ENCODE measurements around the gene TCP11L2. TPM values are rescaled to one million over a fixed set of nuclear protein-coding genes. Genes with fewer than 3 reads are reported as not detected.

Gene TCP11L2
- total RNA-seq, 1 experiment from 2014 or later, result 7.7 TPM

- Histone ChIP-seq H3K4me1 (peaks cover 34% of the 10 kb centered on the region), H3K9me3 (no peaks in the 10 kb centered on the region), H3K36me3 (ENCODE audit: control insufficient read depth, insufficient read depth, low read length) (no peaks in the 10 kb centered on the region), H3K4me3 (ENCODE audit: low read depth, low read length) (no peak overlapping the region), H3K27me3 (replicated peaks; ENCODE audit: control insufficient read depth, insufficient read depth, low read length) (no peaks in the 10 kb centered on the region)
- H3K27ac Mint-ChIP-seq (ENCODE audit: unreplicated experiment), result peak overlapping the region; percentile 80
- no peaks in the 10 kb centered on the region for H3K36me3 Mint-ChIP-seq (ENCODE audit: insufficient read depth, unreplicated experiment)
- BruUV-seq (replicated peaks), result no TSS peak
- peaks cover 36% of the 10 kb centered on the region for H3K4me1 Mint-ChIP-seq (ENCODE audit: low read depth, unreplicated experiment)
- ChIA-PET CTCF (no interaction called here), POLR2A (no interaction called here)
- peaks cover 21% of the 10 kb centered on the region for H3K9me3 Mint-ChIP-seq (ENCODE audit: unreplicated experiment)
- H3K4me3 Mint-ChIP-seq (ENCODE audit: unreplicated experiment), result no peak overlapping the region
- intact Hi-C loops (cut with micrococcal nuclease; ENCODE audit: unreplicated experiment), result loop anchor here (2.0 kb wide), 1 partner anchor 25 kb away; the partner anchor contains the start of gene CKAP4
- no peaks in the 10 kb centered on the region for H3K27me3 Mint-ChIP-seq (ENCODE audit: insufficient read depth, unreplicated experiment)
- TF ChIP-seq CTCF (IDR thresholded peaks at IDR 0.05; ENCODE audit: insufficient read depth in 1 of 2, low read depth in 1 of 2, low read length in 1 of 2, severe bottlenecking in 1 of 2, unreplicated experiment in 1 of 2), result no peak
- DNase-seq, result no peak
Observed at GRCh38 chr12:106274012-106274411, 28.5 kb upstream of the TCP11L2 start.

GRCh38 chr12:106274575-106275121 lies 27.9 kb upstream of the TCP11L2 start:
- H3K4me1 Mint-ChIP-seq (ENCODE audit: low read depth, unreplicated experiment), result peaks cover 36% of the 10 kb centered on the region
- H3K4me3 ChIP-seq (ENCODE audit: low read depth, low read length), result no peak overlapping the region
- no TSS peak for BruUV-seq (replicated peaks)
- no peaks in the 10 kb centered on the region for H3K36me3 ChIP-seq (ENCODE audit: control insufficient read depth, insufficient read depth, low read length)
- TF ChIP-seq CTCF (IDR thresholded peaks at IDR 0.05; ENCODE audit: insufficient read depth in 1 of 2, low read depth in 1 of 2, low read length in 1 of 2, severe bottlenecking in 1 of 2, unreplicated experiment in 1 of 2), result no peak
- POLR2A ChIA-PET, result interaction anchor here (0.7 to 1.0 kb wide), 2 partner anchors 27 to 83 kb away, joined by 3 to 5 read pairs; partner anchors contain the start of genes CKAP4 and POLR3B
- CTCF ChIA-PET, result no interaction called here
- H3K9me3 Mint-ChIP-seq (ENCODE audit: unreplicated experiment), result peaks cover 21% of the 10 kb centered on the region
- peaks cover 34% of the 10 kb centered on the region for H3K4me1 ChIP-seq
- peak overlapping the region; percentile 80 for H3K27ac Mint-ChIP-seq (ENCODE audit: unreplicated experiment)
- peak overlapping the region; percentile 56 for H3K4me3 Mint-ChIP-seq (ENCODE audit: unreplicated experiment)
- H3K9me3 ChIP-seq, result no peaks in the 10 kb centered on the region
- DNase-seq, result peak; percentile 53 to 56
- no peaks in the 10 kb centered on the region for H3K27me3 Mint-ChIP-seq (ENCODE audit: insufficient read depth, unreplicated experiment)
- H3K36me3 Mint-ChIP-seq (ENCODE audit: insufficient read depth, unreplicated experiment), result no peaks in the 10 kb centered on the region
- no peaks in the 10 kb centered on the region for H3K27me3 ChIP-seq (replicated peaks; ENCODE audit: control insufficient read depth, insufficient read depth, low read length)
- intact Hi-C loops (cut with micrococcal nuclease; ENCODE audit: unreplicated experiment), result loop anchor here (2.0 kb wide), 1 partner anchor 26 kb away; the partner anchor contains the start of gene CKAP4

- Histone ChIP-seq H3K9me3 (no peaks in the 10 kb centered on the region), H3K4me3 (ENCODE audit: low read depth, low read length) (no peak overlapping the region), H3K36me3 (ENCODE audit: control insufficient read depth, insufficient read depth, low read length) (no peaks in the 10 kb centered on the region), H3K27me3 (replicated peaks; ENCODE audit: control insufficient read depth, insufficient read depth, low read length) (no peaks in the 10 kb centered on the region), H3K4me1 (peaks cover 41% of the 10 kb centered on the region)
- Mint-ChIP-seq H3K36me3 (ENCODE audit: insufficient read depth, unreplicated experiment) (no peaks in the 10 kb centered on the region), H3K27ac (ENCODE audit: unreplicated experiment) (peak overlapping the region; percentile 80), H3K4me3 (ENCODE audit: unreplicated experiment) (peak overlapping the region; percentile 56), H3K4me1 (ENCODE audit: low read depth, unreplicated experiment) (peaks cover 36% of the 10 kb centered on the region), H3K9me3 (ENCODE audit: unreplicated experiment) (peaks cover 19% of the 10 kb centered on the region), H3K27me3 (ENCODE audit: insufficient read depth, unreplicated experiment) (no peaks in the 10 kb centered on the region)
- BruUV-seq (replicated peaks), result no TSS peak
- intact Hi-C loops (cut with micrococcal nuclease; ENCODE audit: unreplicated experiment), result loop anchor here (2.0 kb wide), 1 partner anchor 27 kb away; the partner anchor contains the start of gene CKAP4
- no peak for TF ChIP-seq CTCF (IDR thresholded peaks at IDR 0.05; ENCODE audit: insufficient read depth in 1 of 2, low read depth in 1 of 2, low read length in 1 of 2, severe bottlenecking in 1 of 2, unreplicated experiment in 1 of 2)
- ChIA-PET CTCF (no interaction called here), POLR2A (interaction anchor here (0.7 kb wide), 1 partner anchor 28 kb away, joined by 3 read pairs; the partner anchor contains the start of gene CKAP4)
- no peak for DNase-seq
Observed at GRCh38 chr12:106275458-106275857, 27.1 kb upstream of the TCP11L2 start.

Measured in Caco-2 (cell line).